Progenitor cell of endocrine pancreas (in vitro differentiated cells): ENCODE results near the gene CRIP3. TPM values are rescaled to one million over a fixed set of nuclear protein-coding genes. Genes with fewer than 3 reads are reported as not detected.

Source experiments
- DNase-seq: peaks from one replicate; pipeline ENCODE4 v3.0.0; 2021; ENCODE audit warnings: low spot score; ENCODE audit not compliant: unreplicated experiment
- H3K27ac Mint-ChIP-seq: 2 replicates; pipeline ENCODE4 v1.8.0; 2021; ENCODE audit warnings: mild to moderate bottlenecking, moderate library complexity, mixed read lengths
- H3K27me3 Mint-ChIP-seq: 2 replicates; pipeline ENCODE4 v1.8.0; 2021; ENCODE audit warnings: mixed read lengths
- H3K36me3 Mint-ChIP-seq: 2 replicates; pipeline ENCODE4 v1.8.0; 2022; ENCODE audit warnings: mixed read lengths; ENCODE audit not compliant: insufficient read depth
- H3K4me1 Mint-ChIP-seq: 2 replicates; pipeline ENCODE4 v1.8.0; 2021; ENCODE audit warnings: low read depth, mixed read lengths
- H3K4me3 Mint-ChIP-seq: 2 replicates; pipeline ENCODE4 v1.8.0; 2021; ENCODE audit warnings: low read depth, mild to moderate bottlenecking, moderate library complexity, mixed read lengths
- H3K9me3 Mint-ChIP-seq: 2 replicates; pipeline ENCODE4 v1.8.0; 2021; ENCODE audit warnings: low read depth, mixed read lengths
- CTCF ChIP-seq: fragments of 200-600 bp; sonication (generic); IDR thresholded peaks from one replicate; pipeline ENCODE4 v1.5.0; 2021; ENCODE audit warnings: antibody characterized with exemption, mild to moderate bottlenecking; ENCODE audit not compliant: unreplicated experiment
- total RNA-seq: library from RNA; stranded (reverse); gene quantifications from 2 replicates; pipeline ENCODE4 v1.2.1, GENCODE V29; 2021

CRIP3 gene
- total RNA-seq, 1 donor from 2014 or later = 2.3 TPM

GRCh38 chr6:43331891-43332290 lies 23.3 kb upstream of the CRIP3 start:
- peaks cover 13% of the 10 kb centered on the region for H3K4me1 Mint-ChIP-seq

GRCh38 chr6:43331470-43331869 lies 22.8 kb upstream of the CRIP3 start:
- DNase-seq = no peak
- Mint-ChIP-seq H3K4me1 (peaks cover 13% of the 10 kb centered on the region), H3K27me3 (no peaks in the 10 kb centered on the region), H3K27ac (no peak overlapping the region), H3K4me3 (no peak overlapping the region), H3K36me3 (no peaks in the 10 kb centered on the region), H3K9me3 (no peaks in the 10 kb centered on the region)
- TF ChIP-seq CTCF = no peak

More at GRCh38 chr6:43331891-43332290, 23.3 kb upstream of the CRIP3 start:
- Mint-ChIP-seq H3K27me3 (no peaks in the 10 kb centered on the region), H3K9me3 (no peaks in the 10 kb centered on the region), H3K27ac (no peak overlapping the region), H3K36me3 (no peaks in the 10 kb centered on the region), H3K4me3 (no peak overlapping the region)
- no peak for DNase-seq
- no peak for TF ChIP-seq CTCF

GRCh38 chr6:43328528-43328927 lies 19.9 kb upstream of the CRIP3 start:
- Mint-ChIP-seq H3K9me3 (peaks cover 4% of the 10 kb centered on the region), H3K27ac (no peak overlapping the region), H3K27me3 (no peaks in the 10 kb centered on the region), H3K36me3 (no peaks in the 10 kb centered on the region), H3K4me1 (no peaks in the 10 kb centered on the region), H3K4me3 (no peak overlapping the region)
- DNase-seq = no peak
- TF ChIP-seq CTCF = no peak

GRCh38 chr6:43325876-43326275 lies 17.2 kb upstream of the CRIP3 start:
- no peak overlapping the region for H3K4me3 Mint-ChIP-seq

GRCh38 chr6:43318011-43318410 lies 9.4 kb upstream of the CRIP3 start:
- Mint-ChIP-seq H3K4me1 (no peaks in the 10 kb centered on the region), H3K9me3 (no peaks in the 10 kb centered on the region), H3K27me3 (no peaks in the 10 kb centered on the region), H3K4me3 (no peak overlapping the region), H3K36me3 (no peaks in the 10 kb centered on the region), H3K27ac (no peak overlapping the region)
- TF ChIP-seq CTCF = no peak
- DNase-seq = no peak

More at GRCh38 chr6:43325876-43326275, 17.2 kb upstream of the CRIP3 start:
- peaks cover 4% of the 10 kb centered on the region for H3K9me3 Mint-ChIP-seq
- no peak for TF ChIP-seq CTCF
- no peaks in the 10 kb centered on the region for H3K4me1 Mint-ChIP-seq
- H3K27ac Mint-ChIP-seq = no peak overlapping the region
- H3K36me3 Mint-ChIP-seq = no peaks in the 10 kb centered on the region
- no peaks in the 10 kb centered on the region for H3K27me3 Mint-ChIP-seq
- no peak for DNase-seq
